IPS-15b (cell line): ENCODE results near the gene ZNF865.
A peak's percentile ranks its signal among the peaks of the same experiment; 100 is the strongest.

Experiments used
- H3K27me3 ChIP-seq: one replicate; pipeline ENCODE4 v1.6.1; 2013; ENCODE audit warnings: low read length; ENCODE audit not compliant: control insufficient read depth, insufficient read depth
- H3K36me3 ChIP-seq: one replicate; pipeline ENCODE4 v1.6.1; 2013; ENCODE audit warnings: low read length; ENCODE audit not compliant: control insufficient read depth, insufficient read depth
- H3K4me1 ChIP-seq: one replicate; pipeline ENCODE4 v1.6.1; 2013; ENCODE audit warnings: mild to moderate bottlenecking, low read length; ENCODE audit not compliant: control insufficient read depth, insufficient read depth
- H3K4me3 ChIP-seq: one replicate; pipeline ENCODE4 v1.5.1; 2013; ENCODE audit warnings: low read depth, low read length
- H3K9ac ChIP-seq: one replicate; pipeline ENCODE4 v1.6.1; 2013; ENCODE audit warnings: low read depth, mild to moderate bottlenecking, low read length
- H3K9me3 ChIP-seq: one replicate; pipeline ENCODE4 v1.6.1; 2013; ENCODE audit warnings: mild to moderate bottlenecking, low read length; ENCODE audit not compliant: control insufficient read depth, insufficient read depth

ZNF865 gene

GRCh38 chr19:55644842-55645511 lies 39.5 kb downstream of the ZNF865 start:
- H3K4me3 ChIP-seq = peak overlapping the region; percentile 85
- H3K36me3 ChIP-seq = peaks cover 13% of the 10 kb centered on the region
- no peaks in the 10 kb centered on the region for H3K27me3 ChIP-seq
- no peak overlapping the region for H3K9ac ChIP-seq
- no peaks in the 10 kb centered on the region for H3K4me1 ChIP-seq
- H3K9me3 ChIP-seq = no peaks in the 10 kb centered on the region

- no peaks in the 10 kb centered on the region for H3K27me3 ChIP-seq
- no peak overlapping the region for H3K4me3 ChIP-seq
- H3K9ac ChIP-seq = no peak overlapping the region
- H3K4me1 ChIP-seq = no peaks in the 10 kb centered on the region
- H3K36me3 ChIP-seq = peaks cover 13% of the 10 kb centered on the region
- H3K9me3 ChIP-seq = no peaks in the 10 kb centered on the region
Observed at GRCh38 chr19:55645512-55645881, 40.0 kb downstream of the ZNF865 start.

GRCh38 chr19:55646889-55647731 lies 41.7 kb downstream of the ZNF865 start:
- H3K4me3 ChIP-seq = peak overlapping the region; percentile 76
- peak overlapping the region; percentile 85 for H3K9ac ChIP-seq
- H3K4me1 ChIP-seq = no peaks in the 10 kb centered on the region
- no peaks in the 10 kb centered on the region for H3K9me3 ChIP-seq
- no peaks in the 10 kb centered on the region for H3K27me3 ChIP-seq
- H3K36me3 ChIP-seq = peaks cover 13% of the 10 kb centered on the region

- peaks cover 13% of the 10 kb centered on the region for H3K36me3 ChIP-seq
- H3K4me1 ChIP-seq = no peaks in the 10 kb centered on the region
- H3K27me3 ChIP-seq = no peaks in the 10 kb centered on the region
- peak within 1 kb of the TSS; percentile 85 for H3K9ac ChIP-seq
- no peaks in the 10 kb centered on the region for H3K9me3 ChIP-seq
- H3K4me3 ChIP-seq = peak within 1 kb of the TSS; percentile 76
Observed at GRCh38 chr19:55647732-55648584, 42.5 kb downstream of the ZNF865 start, which contains the start of gene CCDC106. TSS of gene CCDC106 (plus strand) at chr19:55648212. CDS start at chr19:55649047, 835 bp downstream.

- Histone ChIP-seq H3K4me1 (no peaks in the 10 kb centered on the region), H3K9ac (peak overlapping the region; percentile 47), H3K36me3 (peaks cover 13% of the 10 kb centered on the region), H3K9me3 (no peaks in the 10 kb centered on the region), H3K27me3 (no peaks in the 10 kb centered on the region), H3K4me3 (peak overlapping the region; percentile 76)
Observed at GRCh38 chr19:55648585-55649267, 43.3 kb downstream of the ZNF865 start.

- Histone ChIP-seq H3K27me3 (no peaks in the 10 kb centered on the region), H3K9ac (no peak overlapping the region), H3K4me3 (no peak overlapping the region), H3K36me3 (peaks cover 12% of the 10 kb centered on the region), H3K4me1 (no peaks in the 10 kb centered on the region), H3K9me3 (no peaks in the 10 kb centered on the region)
Observed at GRCh38 chr19:55649268-55650125, 44.0 kb downstream of the ZNF865 start.

- Histone ChIP-seq H3K36me3 (peaks cover 5% of the 10 kb centered on the region), H3K9ac (no peak overlapping the region), H3K27me3 (no peaks in the 10 kb centered on the region), H3K4me3 (no peak overlapping the region), H3K4me1 (no peaks in the 10 kb centered on the region), H3K9me3 (no peaks in the 10 kb centered on the region)
Observed at GRCh38 chr19:55650126-55650557, 44.7 kb downstream of the ZNF865 start.

GRCh38 chr19:55650602-55651230 lies 45.3 kb downstream of the ZNF865 start:
- Histone ChIP-seq H3K4me3 (no peak overlapping the region), H3K4me1 (no peaks in the 10 kb centered on the region), H3K27me3 (no peaks in the 10 kb centered on the region), H3K36me3 (peaks cover 2% of the 10 kb centered on the region), H3K9ac (no peak overlapping the region), H3K9me3 (no peaks in the 10 kb centered on the region)

GRCh38 chr19:55651236-55651635 lies 45.8 kb downstream of the ZNF865 start:
- H3K9ac ChIP-seq = no peak overlapping the region
- H3K4me3 ChIP-seq = no peak overlapping the region
- H3K27me3 ChIP-seq = no peaks in the 10 kb centered on the region
- no peaks in the 10 kb centered on the region for H3K4me1 ChIP-seq
- H3K36me3 ChIP-seq = peaks cover 2% of the 10 kb centered on the region
- no peaks in the 10 kb centered on the region for H3K9me3 ChIP-seq
